Kidney capillary endothelial cell (primary cell): ENCODE data around the gene HSD3B2.

Source experiments
- DNase-seq: peaks from one replicate; pipeline ENCODE4 v3.0.0-alpha.2; 2018; ENCODE audit warnings: low spot score

HSD3B2 gene

GRCh38 chr1:119397986-119398385 lies 17.0 kb upstream of the HSD3B2 start:
- DNase-seq, result no peak

GRCh38 chr1:119404736-119405135 lies 10.2 kb upstream of the HSD3B2 start:
- DNase-seq, result no peak

GRCh38 chr1:119409731-119410130 lies 5.2 kb upstream of the HSD3B2 start:
- DNase-seq, result no peak

GRCh38 chr1:119410961-119411360 lies 4.0 kb upstream of the HSD3B2 start:
- DNase-seq, result no peak

- no peak for DNase-seq
These were observed 1.2 kb downstream of the HSD3B2 start for GRCh38 chr1:119416006-119416640.

GRCh38 chr1:119419109-119419508 lies 4.2 kb downstream of the HSD3B2 start:
- DNase-seq, result no peak

GRCh38 chr1:119420638-119421037 lies 5.7 kb downstream of the HSD3B2 start:
- DNase-seq, result no peak

- no peak for DNase-seq
These were observed 7.7 kb downstream of the HSD3B2 start for GRCh38 chr1:119422631-119423030.

GRCh38 chr1:119428991-119429390 lies 14.0 kb downstream of the HSD3B2 start:
- no peak for DNase-seq

- DNase-seq, result no peak
These were observed 14.7 kb downstream of the HSD3B2 start for GRCh38 chr1:119429687-119430086.

GRCh38 chr1:119430486-119430885 lies 15.5 kb downstream of the HSD3B2 start:
- no peak for DNase-seq

GRCh38 chr1:119431836-119432235 lies 16.9 kb downstream of the HSD3B2 start:
- no peak for DNase-seq

- DNase-seq, result no peak
These were observed 20.1 kb downstream of the HSD3B2 start for GRCh38 chr1:119435052-119435451.

- no peak for DNase-seq
These were observed 23.8 kb downstream of the HSD3B2 start for GRCh38 chr1:119438761-119439160.

GRCh38 chr1:119440721-119441307 lies 25.9 kb downstream of the HSD3B2 start:
- no peak for DNase-seq

- no peak for DNase-seq
These were observed 27.8 kb downstream of the HSD3B2 start for GRCh38 chr1:119442756-119443155.

GRCh38 chr1:119446321-119446720 lies 31.4 kb downstream of the HSD3B2 start:
- no peak for DNase-seq

- DNase-seq, result no peak
These were observed 32.6 kb downstream of the HSD3B2 start for GRCh38 chr1:119447344-119448126.

GRCh38 chr1:119448127-119448511 lies 33.2 kb downstream of the HSD3B2 start:
- no peak for DNase-seq

- no peak for DNase-seq
These were observed 35.0 kb downstream of the HSD3B2 start for GRCh38 chr1:119449971-119450370.

- DNase-seq, result no peak
These were observed 36.2 kb downstream of the HSD3B2 start for GRCh38 chr1:119451158-119451557.

- no peak for DNase-seq
These were observed 37.1 kb downstream of the HSD3B2 start for GRCh38 chr1:119452091-119452490.

GRCh38 chr1:119453021-119453420 lies 38.1 kb downstream of the HSD3B2 start:
- DNase-seq, result no peak
